Activated T-helper 1 cell treated with anti-CD3 and anti-CD28 coated beads, Interleukin-12 subunit alpha, Interleukin-12 subunit beta, Interleukin-2, Interleukin-4 antibody, amounts not matched to agents 30 ng/mL and 10 ng/mL and 1 ng/mL, durations not matched to agents 14 hours and 24 hours and 36 hours (primary cell): Measurements from ENCODE around the gene CTBP2. TPM values are rescaled to one million over a fixed set of nuclear protein-coding genes. Genes with fewer than 3 reads are reported as not detected.

Source experiments
- DNase-seq: peaks from one replicate; pipeline ENCODE4 v3.0.0; 2021; ENCODE audit warnings: low spot score
- H3K27ac Mint-ChIP-seq: one replicate; pipeline ENCODE4 v1.8.0; 2021; ENCODE audit warnings: mild to moderate bottlenecking, mixed read lengths
- H3K27me3 Mint-ChIP-seq: one replicate; pipeline ENCODE4 v1.8.0; 2022; ENCODE audit warnings: mild to moderate bottlenecking, moderate library complexity, mixed read lengths; ENCODE audit not compliant: insufficient read depth
- H3K36me3 Mint-ChIP-seq: one replicate; pipeline ENCODE4 v1.8.0; 2021; ENCODE audit warnings: low read depth, mixed read lengths
- H3K4me1 Mint-ChIP-seq: one replicate; pipeline ENCODE4 v1.8.0; 2021; ENCODE audit warnings: low read depth, mixed read lengths
- H3K4me3 Mint-ChIP-seq: one replicate; pipeline ENCODE4 v1.8.0; 2021; ENCODE audit warnings: mild to moderate bottlenecking, moderate library complexity, mixed read lengths
- H3K9me3 Mint-ChIP-seq: one replicate; pipeline ENCODE4 v1.8.0; 2021; ENCODE audit warnings: mixed read lengths
- intact Hi-C: fragments of 100-400 bp; cut with micrococcal nuclease; formaldehyde crosslinking; loops from one replicate; pipeline ENCODE4 v1.15.1; 2024
- total RNA-seq: library from RNA; stranded (reverse); gene quantifications from 2 replicates; pipeline ENCODE4 v1.2.3, GENCODE V29; 2022

CTBP2 gene
- total RNA-seq, 1 donor from 2014 or later, result 0.13 TPM

- DNase-seq, result no peak
- no peaks in the 10 kb centered on the region for H3K9me3 Mint-ChIP-seq
- peaks cover 28% of the 10 kb centered on the region for H3K4me1 Mint-ChIP-seq
- no peak overlapping the region for H3K27ac Mint-ChIP-seq
- H3K27me3 Mint-ChIP-seq, result no peaks in the 10 kb centered on the region
- H3K4me3 Mint-ChIP-seq, result no peak overlapping the region
- intact Hi-C loops, result no loop called here
- H3K36me3 Mint-ChIP-seq, result peaks cover 17% of the 10 kb centered on the region
These were observed 184.3 kb downstream of the CTBP2 start for GRCh38 chr10:124975977-124976514.

DNA sequence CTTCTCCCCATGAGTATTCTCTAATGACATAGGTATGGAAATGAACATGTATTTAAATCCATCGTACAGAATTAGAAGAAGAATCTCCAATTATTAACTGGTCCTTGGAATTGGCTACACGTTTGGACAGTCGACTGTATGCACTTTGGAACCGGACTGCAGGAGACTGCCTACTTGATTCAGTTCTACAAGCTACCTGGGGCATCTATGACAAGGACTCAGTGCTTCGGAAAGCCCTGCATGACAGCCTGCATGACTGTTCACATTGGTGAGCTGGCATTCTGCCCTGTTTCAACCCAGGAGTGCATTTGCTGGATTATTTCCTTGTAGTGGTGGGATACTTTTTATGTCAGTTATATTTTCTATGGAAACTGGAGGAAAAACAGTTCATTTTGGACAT is 186.2 kb downstream of the CTBP2 start:
- H3K4me3 Mint-ChIP-seq, result no peak overlapping the region
- DNase-seq, result no peak
- H3K27ac Mint-ChIP-seq, result no peak overlapping the region
- intact Hi-C loops, result no loop called here
- H3K27me3 Mint-ChIP-seq, result no peaks in the 10 kb centered on the region
- no peaks in the 10 kb centered on the region for H3K9me3 Mint-ChIP-seq
- H3K4me1 Mint-ChIP-seq, result peaks cover 28% of the 10 kb centered on the region
- peaks cover 23% of the 10 kb centered on the region for H3K36me3 Mint-ChIP-seq

DNA sequence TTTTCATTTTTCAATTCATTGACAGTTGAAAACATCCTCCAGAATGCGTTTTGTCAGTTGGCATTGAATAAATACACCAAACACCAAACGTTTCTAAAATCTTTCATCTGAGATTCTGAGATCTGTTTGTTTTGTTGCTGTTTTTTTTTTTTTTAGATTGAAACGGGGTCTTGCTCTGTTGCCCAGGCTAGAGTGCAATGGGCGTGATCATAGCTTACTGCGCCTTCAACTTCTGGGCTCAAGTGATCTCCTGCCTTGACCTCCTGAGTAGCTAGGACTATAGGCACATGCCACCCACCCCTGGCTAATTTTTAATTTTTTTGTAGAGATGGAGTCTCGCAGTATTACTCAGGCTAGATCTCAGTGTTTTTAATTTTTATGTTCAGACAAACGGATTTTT is 187.7 kb downstream of the CTBP2 start:
- H3K4me1 Mint-ChIP-seq, result peaks cover 23% of the 10 kb centered on the region
- no peaks in the 10 kb centered on the region for H3K27me3 Mint-ChIP-seq
- intact Hi-C loops, result no loop called here
- H3K4me3 Mint-ChIP-seq, result no peak overlapping the region
- H3K27ac Mint-ChIP-seq, result no peak overlapping the region
- DNase-seq, result no peak
- peaks cover 27% of the 10 kb centered on the region for H3K36me3 Mint-ChIP-seq
- no peaks in the 10 kb centered on the region for H3K9me3 Mint-ChIP-seq

DNA sequence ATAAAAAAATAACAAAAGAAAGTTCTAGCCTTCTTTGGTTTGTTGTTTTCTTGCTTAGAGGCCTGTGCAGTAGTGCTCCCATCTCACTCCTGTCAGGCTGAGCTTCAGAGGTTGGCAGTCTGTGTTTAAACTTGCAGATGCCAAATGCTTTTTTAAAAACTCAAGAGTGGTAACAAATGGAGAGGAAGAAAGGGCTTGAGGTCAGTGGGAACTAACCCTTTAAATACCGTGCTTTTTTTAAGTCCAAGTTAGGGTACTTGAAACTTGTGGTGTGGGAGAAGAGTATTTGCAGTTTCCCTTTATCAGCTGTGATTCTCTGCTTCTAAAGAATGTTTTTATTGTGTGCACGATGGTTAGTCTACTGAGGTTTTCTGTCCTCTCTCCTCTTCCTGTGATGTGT is 189.1 kb downstream of the CTBP2 start:
- peaks cover 36% of the 10 kb centered on the region for H3K36me3 Mint-ChIP-seq
- no peak overlapping the region for H3K27ac Mint-ChIP-seq
- intact Hi-C loops, result no loop called here
- H3K4me3 Mint-ChIP-seq, result no peak overlapping the region
- peaks cover 15% of the 10 kb centered on the region for H3K4me1 Mint-ChIP-seq
- no peaks in the 10 kb centered on the region for H3K9me3 Mint-ChIP-seq
- no peak for DNase-seq
- no peaks in the 10 kb centered on the region for H3K27me3 Mint-ChIP-seq

GRCh38 chr10:124967255-124967654 is 193.1 kb downstream of the CTBP2 start:
- intact Hi-C loops, result no loop called here
- Mint-ChIP-seq H3K36me3 (peaks cover 25% of the 10 kb centered on the region), H3K9me3 (no peaks in the 10 kb centered on the region)

DNA sequence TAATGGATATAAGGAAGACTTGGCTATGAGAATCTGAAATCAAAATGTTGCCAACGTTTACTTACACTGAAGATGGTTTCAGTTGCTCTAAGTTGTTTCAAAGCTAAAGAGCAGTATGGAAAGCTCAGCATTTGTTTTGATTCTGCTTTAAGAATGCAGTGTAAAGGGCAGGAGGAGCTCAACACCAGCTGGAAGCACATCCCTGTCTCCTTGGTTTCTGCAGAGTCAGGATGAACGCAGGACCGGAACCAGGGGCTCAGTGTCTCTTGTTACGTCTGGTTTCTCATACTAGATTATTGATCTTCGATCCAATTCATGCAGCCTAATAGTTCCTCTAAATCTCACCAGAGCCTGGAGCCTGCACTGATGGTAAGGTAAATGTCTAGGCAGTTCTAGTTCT is 194.4 kb downstream of the CTBP2 start:
- no peak for DNase-seq
- Mint-ChIP-seq H3K9me3 (no peaks in the 10 kb centered on the region), H3K4me3 (no peak overlapping the region), H3K4me1 (peaks cover 5% of the 10 kb centered on the region), H3K27ac (no peak overlapping the region), H3K27me3 (no peaks in the 10 kb centered on the region), H3K36me3 (peaks cover 24% of the 10 kb centered on the region)
- intact Hi-C loops, result no loop called here

More at GRCh38 chr10:124967255-124967654, 193.1 kb downstream of the CTBP2 start:
- no peak for DNase-seq
- H3K27ac Mint-ChIP-seq, result no peak overlapping the region
- no peaks in the 10 kb centered on the region for H3K27me3 Mint-ChIP-seq
- no peak overlapping the region for H3K4me3 Mint-ChIP-seq
- H3K4me1 Mint-ChIP-seq, result peaks cover 7% of the 10 kb centered on the region

DNA sequence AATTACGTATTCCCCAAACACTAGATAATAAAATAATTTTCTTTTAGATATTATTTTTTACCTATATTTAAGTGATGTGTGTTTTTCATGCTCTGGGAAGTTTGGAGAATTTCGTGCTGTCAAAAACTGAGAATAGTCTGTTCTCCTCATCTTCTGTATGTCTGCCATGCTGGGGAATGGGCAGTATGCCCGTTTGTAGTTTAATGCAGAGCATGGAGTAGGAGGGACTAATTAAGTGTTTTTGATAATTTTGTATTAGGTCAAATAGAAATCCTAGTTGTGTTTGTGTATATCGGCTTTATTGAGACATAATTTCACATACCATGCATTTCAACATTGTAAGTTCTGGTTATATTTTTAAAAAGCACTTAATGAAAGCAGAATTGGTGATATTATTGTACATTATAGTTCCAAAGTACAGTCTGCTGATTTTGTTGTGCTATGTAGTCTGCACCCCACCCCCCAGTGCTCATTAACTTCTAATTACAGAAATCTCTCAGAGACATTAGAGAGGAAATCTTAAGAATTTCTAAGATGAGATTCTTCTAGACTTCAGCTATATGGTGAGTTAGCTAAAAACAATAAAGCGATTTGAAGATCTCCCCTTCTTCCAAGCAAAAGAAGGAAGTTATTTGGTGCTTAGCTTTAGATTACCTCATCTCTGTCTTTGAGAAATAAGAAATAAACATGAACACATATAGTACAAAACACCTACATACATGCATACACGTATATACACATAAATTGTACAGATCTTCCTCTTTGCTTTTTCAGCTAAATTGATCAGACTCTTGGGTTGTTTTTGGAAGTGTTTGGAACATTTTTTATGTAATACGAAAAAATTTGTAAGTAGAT is 196.3 kb downstream of the CTBP2 start:
- Mint-ChIP-seq H3K4me3 (no peak overlapping the region), H3K27ac (no peak overlapping the region), H3K9me3 (no peaks in the 10 kb centered on the region), H3K27me3 (no peaks in the 10 kb centered on the region), H3K36me3 (peaks cover 17% of the 10 kb centered on the region), H3K4me1 (peaks cover 13% of the 10 kb centered on the region)
- intact Hi-C loops, result loop anchor here (5.0 kb wide), 1 partner anchor 47 kb away; no protein-coding TSS in a partner anchor
- no peak for DNase-seq

- peaks cover 9% of the 10 kb centered on the region for H3K36me3 Mint-ChIP-seq
- intact Hi-C loops, result loop anchor here (5.0 kb wide), 1 partner anchor 45 kb away; no protein-coding TSS in a partner anchor
These were observed 197.9 kb downstream of the CTBP2 start for GRCh38 chr10:124962421-124962820.

GRCh38 chr10:124961248-124961570 is 199.2 kb downstream of the CTBP2 start:
- no peak overlapping the region for H3K27ac Mint-ChIP-seq
- DNase-seq, result no peak
- H3K9me3 Mint-ChIP-seq, result no peaks in the 10 kb centered on the region
- peaks cover 2% of the 10 kb centered on the region for H3K36me3 Mint-ChIP-seq
- H3K4me1 Mint-ChIP-seq, result peaks cover 13% of the 10 kb centered on the region
- no peak overlapping the region for H3K4me3 Mint-ChIP-seq
- no peaks in the 10 kb centered on the region for H3K27me3 Mint-ChIP-seq
- intact Hi-C loops, result loop anchor here (5.0 kb wide), 1 partner anchor 44 kb away; no protein-coding TSS in a partner anchor

More at GRCh38 chr10:124962421-124962820, 197.9 kb downstream of the CTBP2 start:
- Mint-ChIP-seq H3K4me3 (no peak overlapping the region), H3K9me3 (no peaks in the 10 kb centered on the region), H3K27me3 (no peaks in the 10 kb centered on the region), H3K27ac (no peak overlapping the region), H3K4me1 (peaks cover 13% of the 10 kb centered on the region)
- DNase-seq, result no peak

- intact Hi-C loops, result no loop called here
- Mint-ChIP-seq H3K9me3 (no peaks in the 10 kb centered on the region), H3K4me1 (peaks cover 13% of the 10 kb centered on the region)
These were observed 200.8 kb downstream of the CTBP2 start for GRCh38 chr10:124959564-124959963.

DNA sequence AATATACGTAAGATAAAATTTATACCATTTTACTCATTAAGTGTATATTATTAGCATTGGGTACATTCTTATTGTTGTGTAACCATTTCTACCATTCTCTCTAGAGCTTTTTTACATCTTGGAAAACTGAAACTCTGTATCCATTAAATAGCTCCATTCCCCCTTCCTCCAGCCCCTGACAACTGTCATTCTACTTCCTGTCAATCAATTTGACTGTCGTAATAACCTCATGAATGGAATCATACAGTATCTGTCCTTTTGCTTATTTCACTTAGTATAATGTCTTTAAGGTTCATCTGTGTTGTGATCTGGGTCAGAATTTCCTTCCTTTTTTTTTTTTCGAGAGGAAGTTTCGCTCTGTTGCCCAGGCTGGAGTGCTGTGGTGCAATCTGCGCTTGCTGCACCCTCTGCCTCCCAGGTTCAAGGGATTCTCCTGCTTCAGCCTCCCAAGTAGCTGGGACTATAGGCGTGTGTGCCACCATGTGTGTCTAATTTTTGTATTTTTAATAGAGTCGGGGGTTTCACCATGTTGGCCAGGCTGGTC is 202.9 kb downstream of the CTBP2 start:
- H3K4me3 Mint-ChIP-seq, result no peak overlapping the region
- peaks cover 3% of the 10 kb centered on the region for H3K36me3 Mint-ChIP-seq
- intact Hi-C loops, result no loop called here
- H3K4me1 Mint-ChIP-seq, result peaks cover 13% of the 10 kb centered on the region
- no peaks in the 10 kb centered on the region for H3K27me3 Mint-ChIP-seq
- no peak overlapping the region for H3K27ac Mint-ChIP-seq
- no peak for DNase-seq
- H3K9me3 Mint-ChIP-seq, result no peaks in the 10 kb centered on the region

More at GRCh38 chr10:124959564-124959963, 200.8 kb downstream of the CTBP2 start:
- Mint-ChIP-seq H3K27ac (no peak overlapping the region), H3K4me3 (no peak overlapping the region), H3K27me3 (no peaks in the 10 kb centered on the region), H3K36me3 (peaks cover 2% of the 10 kb centered on the region)
- DNase-seq, result no peak

DNA sequence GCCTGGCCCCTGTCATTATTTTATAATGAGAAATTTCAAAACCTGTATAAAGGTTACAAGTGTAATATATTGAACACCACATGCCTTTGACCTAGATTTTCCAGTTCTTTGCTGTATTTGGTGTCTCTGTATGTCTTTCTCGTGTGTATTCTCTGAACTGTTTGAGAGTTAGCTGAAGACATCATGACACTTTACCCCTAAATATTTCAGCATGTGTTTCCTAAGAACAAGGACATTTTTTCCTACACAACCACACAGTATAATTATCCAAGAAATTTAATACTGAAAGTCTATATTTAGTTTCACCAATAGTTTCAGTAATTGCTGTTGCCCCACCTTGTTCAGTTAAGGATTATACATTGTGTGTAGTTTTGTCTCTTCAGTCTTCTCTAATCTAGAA is 203.6 kb downstream of the CTBP2 start:
- H3K4me3 Mint-ChIP-seq, result no peak overlapping the region
- peaks cover 5% of the 10 kb centered on the region for H3K36me3 Mint-ChIP-seq
- H3K9me3 Mint-ChIP-seq, result no peaks in the 10 kb centered on the region
- no peak for DNase-seq
- intact Hi-C loops, result no loop called here
- H3K27ac Mint-ChIP-seq, result no peak overlapping the region
- peaks cover 13% of the 10 kb centered on the region for H3K4me1 Mint-ChIP-seq
- no peaks in the 10 kb centered on the region for H3K27me3 Mint-ChIP-seq

GRCh38 chr10:124955868-124956267 is 204.5 kb downstream of the CTBP2 start:
- no peaks in the 10 kb centered on the region for H3K27me3 Mint-ChIP-seq
- no peaks in the 10 kb centered on the region for H3K9me3 Mint-ChIP-seq
- H3K4me1 Mint-ChIP-seq, result peaks cover 8% of the 10 kb centered on the region
- no peak overlapping the region for H3K4me3 Mint-ChIP-seq
- intact Hi-C loops, result no loop called here
- H3K27ac Mint-ChIP-seq, result no peak overlapping the region
- DNase-seq, result no peak
- peaks cover 5% of the 10 kb centered on the region for H3K36me3 Mint-ChIP-seq
